DOHH2 (cell line): ENCODE data around the gene TEX36.

Experiments
- H3F3A ChIP-seq: fragments of 200-600 bp; sonication (generic), shearing (Covaris generic); 2 replicates; pipeline ENCODE4 v1.6.0; 2016; ENCODE audit warnings: antibody characterized with exemption, mild to moderate bottlenecking; ENCODE audit not compliant: control insufficient read depth, insufficient read depth
- H3K27ac ChIP-seq: fragments of 200-600 bp; sonication (generic); 2 replicates; pipeline ENCODE4 v1.5.1; 2014; ENCODE audit warnings: low read depth, mild to moderate bottlenecking, low read length, moderate library complexity
- H3K27me3 ChIP-seq: fragments of 200-600 bp; sonication (generic); 2 replicates; pipeline ENCODE4 v1.6.1; 2014; ENCODE audit warnings: mild to moderate bottlenecking, low read length, mixed read lengths; ENCODE audit not compliant: control insufficient read depth
- H3K36me3 ChIP-seq: fragments of 200-600 bp; sonication (generic); 2 replicates; pipeline ENCODE4 v1.6.1; 2014; ENCODE audit warnings: mild to moderate bottlenecking, low read length, moderate library complexity, mixed read lengths; ENCODE audit not compliant: control insufficient read depth
- H3K4me1 ChIP-seq: fragments of 200-600 bp; sonication (generic); 2 replicates; pipeline ENCODE4 v1.6.1; 2014; ENCODE audit warnings: mild to moderate bottlenecking, low read length, mixed read lengths; ENCODE audit not compliant: control insufficient read depth
- H3K4me2 ChIP-seq: fragments of 200-600 bp; sonication (generic); 2 replicates; pipeline ENCODE4 v1.6.0; 2014; ENCODE audit warnings: mild to moderate bottlenecking, low read length, moderate library complexity
- H3K4me3 ChIP-seq: fragments of 200-600 bp; sonication (generic); 2 replicates; pipeline ENCODE4 v1.5.1; 2014; ENCODE audit warnings: mild to moderate bottlenecking, low read length, mixed read lengths
- H3K79me2 ChIP-seq: fragments of 200-600 bp; sonication (generic); 2 replicates; pipeline ENCODE4 v1.6.1; 2014; ENCODE audit warnings: mild to moderate bottlenecking, low read length, mixed read lengths; ENCODE audit not compliant: control insufficient read depth
- H3K9me2 ChIP-seq: fragments of 200-600 bp; sonication (generic); replicated peaks from 2 replicates; pipeline ENCODE4 v1.6.1; 2014; ENCODE audit warnings: mild to moderate bottlenecking, low read length, mixed read lengths; ENCODE audit not compliant: control insufficient read depth
- H3K9me3 ChIP-seq: fragments of 200-600 bp; sonication (generic); 2 replicates; pipeline ENCODE4 v1.6.1; 2014; ENCODE audit warnings: antibody characterized with exemption, low read length, mixed read lengths; ENCODE audit not compliant: control insufficient read depth, insufficient read depth
- H4K20me1 ChIP-seq: fragments of 200-600 bp; sonication (generic); 2 replicates; pipeline ENCODE4 v1.6.0; 2014; ENCODE audit warnings: low read depth, mild to moderate bottlenecking, antibody characterized with exemption, low read length, moderate library complexity; ENCODE audit not compliant: control insufficient read depth, insufficient read depth
- EZH2phosphoT487 ChIP-seq: fragments of 200-600 bp; sonication (generic); IDR thresholded peaks from 2 replicates; pipeline ENCODE4 v1.6.1; 2017; ENCODE audit warnings: borderline replicate concordance, mild to moderate bottlenecking, antibody characterized with exemption, low read length, moderate library complexity, mixed read lengths
- TF ChIP-seq, protein P1 (sequence below): fragments of 200-600 bp; sonication (generic); IDR thresholded peaks from one replicate; pipeline ENCODE4 v1.5.1; 2014; ENCODE audit warnings: antibody characterized with exemption, mild to moderate bottlenecking, low read depth, low read length; ENCODE audit not compliant: poor library complexity, severe bottlenecking

The TEX36 gene

DNA sequence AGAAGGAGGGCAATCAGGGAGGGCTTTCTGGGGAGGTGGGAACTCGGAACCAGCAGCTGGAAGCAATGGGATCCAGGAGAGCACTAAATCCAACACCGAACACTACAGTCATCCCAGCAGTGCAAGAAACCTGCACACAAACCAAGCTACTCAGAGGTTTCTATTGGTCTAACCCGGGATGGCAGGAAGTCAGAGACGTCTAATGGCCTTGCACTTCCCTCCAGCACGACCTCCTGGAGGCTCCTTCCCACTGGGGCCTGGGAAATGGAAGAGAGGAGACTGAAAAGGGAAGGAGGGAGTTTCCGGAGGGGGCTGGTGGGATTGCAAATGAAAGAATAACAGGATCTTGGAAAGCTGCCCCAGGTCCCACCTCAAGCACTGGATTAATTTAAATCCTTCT, 56.3 kb downstream of the TEX36 start:
- Histone ChIP-seq H3K27me3 (no peaks in the 10 kb centered on the region), H3K9me2 (no peaks in the 10 kb centered on the region), H3K4me3 (no peak overlapping the region), H3K79me2 (no peaks in the 10 kb centered on the region), H3K9me3 (no peaks in the 10 kb centered on the region), H3K36me3 (no peaks in the 10 kb centered on the region), H3K27ac (no peak overlapping the region), H4K20me1 (no peaks in the 10 kb centered on the region), H3F3A (no peaks in the 10 kb centered on the region), H3K4me1 (no peaks in the 10 kb centered on the region), H3K4me2 (no peak overlapping the region)
- TF ChIP-seq, protein P1, sequence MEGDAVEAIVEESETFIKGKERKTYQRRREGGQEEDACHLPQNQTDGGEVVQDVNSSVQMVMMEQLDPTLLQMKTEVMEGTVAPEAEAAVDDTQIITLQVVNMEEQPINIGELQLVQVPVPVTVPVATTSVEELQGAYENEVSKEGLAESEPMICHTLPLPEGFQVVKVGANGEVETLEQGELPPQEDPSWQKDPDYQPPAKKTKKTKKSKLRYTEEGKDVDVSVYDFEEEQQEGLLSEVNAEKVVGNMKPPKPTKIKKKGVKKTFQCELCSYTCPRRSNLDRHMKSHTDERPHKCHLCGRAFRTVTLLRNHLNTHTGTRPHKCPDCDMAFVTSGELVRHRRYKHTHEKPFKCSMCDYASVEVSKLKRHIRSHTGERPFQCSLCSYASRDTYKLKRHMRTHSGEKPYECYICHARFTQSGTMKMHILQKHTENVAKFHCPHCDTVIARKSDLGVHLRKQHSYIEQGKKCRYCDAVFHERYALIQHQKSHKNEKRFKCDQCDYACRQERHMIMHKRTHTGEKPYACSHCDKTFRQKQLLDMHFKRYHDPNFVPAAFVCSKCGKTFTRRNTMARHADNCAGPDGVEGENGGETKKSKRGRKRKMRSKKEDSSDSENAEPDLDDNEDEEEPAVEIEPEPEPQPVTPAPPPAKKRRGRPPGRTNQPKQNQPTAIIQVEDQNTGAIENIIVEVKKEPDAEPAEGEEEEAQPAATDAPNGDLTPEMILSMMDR, result no peak
- no peak for TF ChIP-seq EZH2phosphoT487

GRCh38 chr10:125625586-125625985, 57.4 kb downstream of the TEX36 start:
- H3F3A ChIP-seq, result no peaks in the 10 kb centered on the region
- H3K36me3 ChIP-seq, result no peaks in the 10 kb centered on the region
- H4K20me1 ChIP-seq, result no peaks in the 10 kb centered on the region
- no peaks in the 10 kb centered on the region for H3K4me1 ChIP-seq
- H3K79me2 ChIP-seq, result no peaks in the 10 kb centered on the region
- H3K4me3 ChIP-seq, result no peak overlapping the region
- no peak overlapping the region for H3K27ac ChIP-seq
- H3K9me2 ChIP-seq, result no peaks in the 10 kb centered on the region
- no peak overlapping the region for H3K4me2 ChIP-seq
- no peaks in the 10 kb centered on the region for H3K9me3 ChIP-seq
- TF ChIP-seq, protein P1, result no peak
- TF ChIP-seq EZH2phosphoT487, result no peak
- H3K27me3 ChIP-seq, result no peaks in the 10 kb centered on the region

- H3K27ac ChIP-seq, result no peak overlapping the region
- TF ChIP-seq, protein P1, result no peak
- no peak for TF ChIP-seq EZH2phosphoT487
- H3F3A ChIP-seq, result no peaks in the 10 kb centered on the region
- no peaks in the 10 kb centered on the region for H3K9me3 ChIP-seq
- no peaks in the 10 kb centered on the region for H3K27me3 ChIP-seq
- H3K79me2 ChIP-seq, result no peaks in the 10 kb centered on the region
- no peak overlapping the region for H3K4me3 ChIP-seq
- H3K4me2 ChIP-seq, result no peak overlapping the region
- H4K20me1 ChIP-seq, result no peaks in the 10 kb centered on the region
- no peaks in the 10 kb centered on the region for H3K9me2 ChIP-seq
- H3K4me1 ChIP-seq, result no peaks in the 10 kb centered on the region
- no peaks in the 10 kb centered on the region for H3K36me3 ChIP-seq
Observed at GRCh38 chr10:125624800-125625199, 58.2 kb downstream of the TEX36 start.

- Histone ChIP-seq H3K9me2 (no peaks in the 10 kb centered on the region), H4K20me1 (no peaks in the 10 kb centered on the region), H3K27me3 (no peaks in the 10 kb centered on the region), H3K27ac (no peak overlapping the region), H3K4me1 (no peaks in the 10 kb centered on the region), H3K4me3 (no peak overlapping the region), H3K79me2 (no peaks in the 10 kb centered on the region), H3K36me3 (no peaks in the 10 kb centered on the region), H3F3A (no peaks in the 10 kb centered on the region), H3K4me2 (no peak overlapping the region), H3K9me3 (no peaks in the 10 kb centered on the region)
- no peak for TF ChIP-seq EZH2phosphoT487
- TF ChIP-seq, protein P1, result no peak
Observed at GRCh38 chr10:125621052-125621451, 61.9 kb downstream of the TEX36 start.
